Stimulated activated CD4-positive, alpha-beta T cell treated with anti-CD3 and anti-CD28 coated beads, Interleukin-2, amount 100 ng/mL, for 48 hours (primary cell): ENCODE data around the gene SATB2.

Source experiments
- DNase-seq, 2 donors: peaks; one replicate each; pipeline ENCODE4 v3.0.0-alpha.2; 2020

Gene SATB2

DNA sequence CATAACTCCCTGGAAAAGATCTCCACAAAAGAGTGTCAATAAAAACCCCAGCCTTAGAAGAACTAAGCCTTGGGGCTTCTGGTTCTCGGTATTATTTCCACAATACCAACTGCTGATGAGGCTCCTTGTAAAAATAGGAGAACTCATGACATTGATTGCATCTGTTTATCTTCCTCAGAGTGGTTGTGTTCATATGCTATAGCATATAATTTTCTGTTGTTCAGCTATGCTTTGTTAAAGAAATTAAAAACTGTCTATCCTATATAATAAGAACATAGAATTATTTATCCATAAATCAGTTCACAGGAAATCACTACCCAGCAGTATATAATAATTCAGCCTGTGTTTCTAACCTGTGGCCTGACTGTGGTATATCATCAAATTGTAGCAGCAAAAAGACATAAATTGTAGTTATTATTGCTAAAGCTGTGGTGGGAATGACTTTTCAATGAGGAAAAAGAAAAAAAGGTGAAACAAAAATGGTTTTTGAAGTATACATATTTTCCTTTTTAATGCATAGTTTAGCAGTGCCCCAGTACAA lies 68.9 kb downstream of the SATB2 start:
- DNase-seq: no peak

DNA sequence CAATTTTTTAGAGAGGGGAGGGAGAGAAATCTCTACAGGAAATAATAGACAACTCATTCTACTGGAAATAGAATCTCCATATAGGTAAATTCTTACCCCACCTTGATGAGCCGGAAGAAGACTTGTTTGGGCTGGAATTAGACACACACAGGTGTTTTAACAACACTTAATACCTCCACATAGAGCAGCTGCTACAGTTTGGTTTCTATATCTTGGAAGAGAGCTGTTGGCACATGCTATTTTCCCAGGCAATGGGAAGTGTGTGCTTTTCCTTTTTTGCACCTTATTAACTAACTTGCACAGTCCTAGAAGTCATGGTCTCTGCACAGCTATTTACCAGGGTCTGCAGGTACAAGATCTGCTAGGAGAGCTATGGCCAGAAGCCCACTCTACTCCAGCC lies 73.7 kb downstream of the SATB2 start:
- no peak for DNase-seq

DNA sequence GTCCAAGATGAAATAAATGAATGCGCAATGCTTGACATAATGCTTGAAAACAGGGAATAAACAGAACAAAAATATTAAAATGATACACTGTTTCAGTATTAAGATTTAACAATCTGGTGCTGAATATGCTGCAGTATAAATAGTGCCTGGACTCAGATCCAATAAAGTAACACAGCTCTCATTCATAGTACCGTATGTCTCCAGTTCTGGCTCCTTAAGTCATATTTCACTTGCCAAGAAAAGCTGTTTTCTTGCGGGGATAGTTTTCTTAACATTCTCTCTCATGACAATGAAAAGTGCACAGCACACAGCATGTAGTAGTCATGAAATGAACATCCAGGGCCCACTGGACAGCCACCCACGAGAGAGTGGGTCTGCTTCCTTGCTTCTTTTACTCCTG lies 74.7 kb downstream of the SATB2 start:
- DNase-seq: no peak

DNA sequence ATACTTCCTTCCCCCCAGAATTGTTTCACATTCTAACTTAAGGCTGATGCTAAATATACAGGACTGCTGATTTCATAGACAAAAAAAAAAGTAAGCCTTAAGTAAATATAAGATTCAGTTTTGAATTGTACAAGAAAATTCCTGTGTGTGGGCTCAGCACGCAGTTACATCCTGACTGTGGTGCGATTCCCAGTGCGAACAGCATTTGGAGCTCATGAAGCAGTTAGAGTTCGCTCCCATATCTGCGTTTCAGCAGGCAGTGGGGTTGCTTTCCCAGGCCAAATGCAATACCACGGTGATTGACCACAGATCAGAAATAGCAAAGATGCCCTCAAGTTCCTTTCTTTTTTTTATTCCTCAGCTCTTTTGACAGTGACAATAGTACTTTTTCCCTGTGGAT lies 75.6 kb downstream of the SATB2 start:
- no peak for DNase-seq

DNA sequence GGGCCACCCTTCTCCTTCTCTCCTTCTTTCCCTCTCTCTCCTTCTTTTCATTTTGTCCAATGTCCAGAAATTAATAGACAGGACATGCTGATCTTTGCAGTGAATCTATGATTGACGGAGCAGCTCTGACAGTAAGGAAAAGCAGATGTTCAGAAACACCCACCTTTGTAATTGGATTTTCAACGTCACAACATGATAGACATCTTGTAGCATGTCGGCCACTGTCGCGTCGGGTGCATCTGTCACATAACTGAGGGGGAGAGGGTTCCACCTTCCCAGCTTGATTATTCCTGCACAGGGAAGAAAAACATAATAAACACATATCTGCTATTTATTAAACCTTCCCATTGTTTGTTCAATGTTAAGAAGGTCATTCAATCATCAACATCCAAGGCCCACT lies 76.2 kb downstream of the SATB2 start:
- DNase-seq: no peak

DNA sequence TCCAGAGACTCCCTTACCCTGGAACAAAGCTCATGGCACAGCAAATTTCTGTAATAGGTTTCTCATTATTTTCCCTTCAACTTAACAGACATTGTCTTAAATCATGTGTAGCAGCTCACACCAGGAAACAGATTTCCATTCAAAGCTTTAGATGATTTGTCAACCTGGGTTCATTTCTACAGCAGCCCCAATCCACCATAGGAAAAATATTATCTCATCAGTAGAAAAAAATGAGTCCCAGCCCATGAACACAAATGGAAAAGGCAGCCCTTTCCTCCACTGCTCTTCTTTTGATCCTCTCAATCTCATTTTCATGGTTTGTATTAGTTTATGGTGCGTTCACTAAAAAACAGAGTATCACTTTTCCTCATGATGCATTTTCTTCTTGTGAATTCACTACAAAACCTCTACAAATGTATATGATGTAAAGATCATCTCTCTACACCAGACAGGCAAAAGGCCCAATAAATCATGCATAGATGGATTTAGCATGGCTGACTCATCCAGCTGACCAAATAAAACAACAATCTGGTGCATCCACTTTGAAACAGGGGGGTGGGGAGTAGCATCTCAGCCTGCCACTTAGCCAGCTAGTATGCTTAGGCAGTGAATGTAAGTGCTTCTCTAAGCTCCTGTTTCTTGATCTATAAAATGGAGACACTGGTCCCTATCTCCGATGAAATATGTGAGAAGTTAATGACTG lies 78.6 kb downstream of the SATB2 start:
- DNase-seq: no peak

DNA sequence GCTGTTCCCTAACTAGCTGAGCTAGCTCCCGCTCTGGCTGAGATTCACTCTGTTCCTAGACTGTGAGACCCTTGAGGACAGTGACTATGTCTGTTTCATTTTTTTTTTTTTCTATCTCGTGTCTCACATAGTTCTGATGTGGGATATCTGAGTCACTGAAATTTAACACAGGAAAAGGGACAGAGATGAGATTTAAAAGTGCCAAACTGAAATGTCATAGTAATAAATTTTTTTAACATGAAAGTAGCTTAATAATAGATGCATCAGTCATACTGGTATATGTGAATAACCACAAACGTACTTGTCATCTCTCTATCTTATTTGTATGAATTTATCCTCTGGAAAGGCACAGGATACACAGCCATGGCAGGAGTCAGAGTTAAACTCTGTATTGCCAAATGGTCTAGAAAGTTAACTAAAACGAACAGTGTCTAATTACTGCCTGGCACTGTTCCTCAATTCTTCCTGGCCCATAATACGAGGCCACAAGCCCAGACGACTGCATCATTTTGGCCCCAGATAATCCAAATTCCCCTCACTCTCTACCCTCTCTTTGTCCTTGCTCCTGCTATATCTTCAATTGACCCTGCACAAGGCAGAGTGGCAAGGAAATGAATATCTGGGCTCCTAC lies 87.5 kb downstream of the SATB2 start:
- no peak for DNase-seq

DNA sequence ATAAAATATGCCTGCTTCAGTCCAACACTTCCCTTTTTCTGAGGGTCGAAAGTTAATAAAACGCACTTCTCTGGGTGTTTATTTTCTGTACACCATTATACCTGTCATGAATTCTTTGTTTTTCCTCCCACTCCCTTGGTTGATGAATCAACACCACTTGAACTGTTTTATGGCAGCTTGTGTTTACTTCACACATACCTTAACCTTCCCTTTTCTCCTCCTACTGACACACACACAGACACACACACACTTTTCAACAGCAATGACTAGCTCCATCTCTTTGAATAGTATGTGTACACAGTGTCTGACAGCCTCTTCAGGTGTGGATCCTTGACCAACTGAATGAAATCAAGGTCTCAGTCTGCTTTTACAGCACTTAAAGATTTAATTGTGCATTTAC lies 91.3 kb downstream of the SATB2 start:
- DNase-seq: no peak

DNA sequence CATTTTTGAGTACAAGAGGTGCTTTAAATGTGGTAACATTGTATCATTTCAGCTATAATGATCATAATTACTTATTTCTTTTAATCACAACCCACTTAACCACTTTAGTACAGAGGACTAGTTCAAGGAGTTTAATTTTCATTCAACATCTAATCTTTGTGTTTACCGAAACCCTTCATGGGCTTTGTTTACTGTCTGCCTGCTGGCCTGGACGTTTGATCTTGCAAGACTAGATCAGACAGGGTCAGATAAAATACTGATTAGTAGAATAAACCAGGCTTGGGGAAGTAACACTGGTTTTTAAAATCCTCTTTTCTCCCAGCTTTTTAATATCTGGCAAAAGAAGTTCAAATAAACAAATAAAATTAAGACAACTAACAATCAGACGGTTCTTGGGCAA lies 93.6 kb downstream of the SATB2 start:
- DNase-seq: no peak

DNA sequence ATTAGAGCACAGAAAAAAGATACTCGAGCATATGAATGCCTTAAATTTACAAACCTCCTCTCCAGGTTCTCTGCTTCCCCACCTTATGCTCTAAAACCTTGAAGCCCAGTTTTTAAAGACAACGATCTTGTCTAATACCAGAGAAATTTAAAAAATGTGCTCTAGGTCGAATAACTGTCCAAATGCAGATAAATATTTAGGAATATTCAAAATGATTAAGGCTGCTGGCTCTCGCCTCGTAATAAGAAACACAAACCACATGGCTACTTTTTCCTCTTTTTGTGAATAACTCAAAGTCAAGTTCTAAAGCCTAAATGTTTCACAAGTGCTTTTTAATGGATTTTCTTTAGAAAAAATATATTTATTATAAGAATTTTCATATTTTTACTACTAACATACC lies 101.3 kb downstream of the SATB2 start:
- DNase-seq: no peak

DNA sequence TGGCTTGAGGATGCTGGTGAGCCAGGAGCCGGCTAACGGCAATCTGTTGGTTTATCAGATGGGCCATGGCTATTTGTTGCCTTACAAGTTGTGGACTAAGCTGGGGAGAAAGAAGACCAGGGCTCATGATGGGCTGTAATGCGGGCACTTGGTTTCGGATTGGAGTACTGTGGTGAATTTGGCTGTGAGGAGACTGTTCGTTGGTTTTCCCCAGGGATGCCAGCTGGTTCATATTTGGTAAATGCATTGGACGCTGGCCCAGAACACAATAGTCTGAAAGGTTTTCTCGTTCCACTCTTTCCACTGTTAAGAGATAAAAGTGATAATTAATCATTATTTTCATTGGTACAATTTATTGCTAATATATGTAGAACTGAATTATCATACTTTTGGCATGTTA lies 108.9 kb downstream of the SATB2 start:
- DNase-seq: no peak

DNA sequence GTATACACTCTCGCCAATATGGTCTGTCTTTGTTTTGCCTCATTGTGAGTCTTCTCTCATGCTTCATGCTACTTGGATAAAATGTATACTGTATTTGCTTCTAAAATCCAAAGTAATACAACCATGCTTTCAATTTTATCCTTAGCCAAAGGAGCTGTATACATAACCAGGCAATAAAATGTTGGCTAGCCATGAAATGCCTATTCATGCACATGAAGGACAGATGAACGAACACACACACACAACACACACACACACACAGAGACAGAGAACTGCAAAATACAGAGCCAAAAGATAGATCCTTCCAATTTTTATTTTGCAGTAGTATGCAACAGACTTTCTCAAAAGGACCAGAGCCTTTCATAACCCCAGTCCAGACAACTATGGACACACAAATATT lies 113.7 kb downstream of the SATB2 start:
- no peak for DNase-seq

DNA sequence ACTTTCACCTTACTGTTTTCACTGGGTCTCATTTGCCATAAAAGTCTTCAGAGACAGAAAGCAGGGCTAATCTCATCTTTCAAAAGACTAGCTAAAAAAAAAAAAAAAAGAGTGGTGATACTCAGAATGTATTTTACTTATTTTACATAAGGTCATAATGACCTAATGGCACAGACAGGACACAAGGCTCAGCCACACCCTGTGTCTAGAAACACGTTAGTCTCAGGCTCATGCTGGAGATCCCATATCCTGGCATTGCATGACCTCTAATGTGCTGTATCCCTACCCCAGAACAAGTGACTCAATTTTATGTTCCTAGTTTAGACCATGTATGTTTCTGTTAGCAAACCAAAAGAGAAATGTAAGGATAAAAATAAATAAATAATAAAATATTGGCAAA lies 115.4 kb downstream of the SATB2 start:
- no peak for DNase-seq

DNA sequence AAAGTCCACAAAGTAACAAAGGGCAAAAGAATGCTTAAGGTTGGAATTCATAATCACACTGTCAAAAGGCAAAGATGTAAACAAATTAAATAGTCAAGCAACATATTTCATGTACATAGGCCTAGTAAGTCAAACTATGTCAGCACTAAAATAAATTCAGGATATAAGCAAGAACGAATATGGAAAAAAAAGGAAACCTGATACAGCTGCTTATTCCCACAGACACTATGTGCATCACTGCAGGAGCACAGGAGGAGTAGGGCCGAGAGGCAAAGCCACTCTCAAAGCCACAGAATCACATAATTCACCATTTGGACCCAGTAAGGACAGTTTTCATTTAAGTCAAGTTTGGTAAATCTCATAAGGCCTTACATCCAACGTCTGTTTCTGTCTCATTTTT lies 116.6 kb downstream of the SATB2 start:
- no peak for DNase-seq

DNA sequence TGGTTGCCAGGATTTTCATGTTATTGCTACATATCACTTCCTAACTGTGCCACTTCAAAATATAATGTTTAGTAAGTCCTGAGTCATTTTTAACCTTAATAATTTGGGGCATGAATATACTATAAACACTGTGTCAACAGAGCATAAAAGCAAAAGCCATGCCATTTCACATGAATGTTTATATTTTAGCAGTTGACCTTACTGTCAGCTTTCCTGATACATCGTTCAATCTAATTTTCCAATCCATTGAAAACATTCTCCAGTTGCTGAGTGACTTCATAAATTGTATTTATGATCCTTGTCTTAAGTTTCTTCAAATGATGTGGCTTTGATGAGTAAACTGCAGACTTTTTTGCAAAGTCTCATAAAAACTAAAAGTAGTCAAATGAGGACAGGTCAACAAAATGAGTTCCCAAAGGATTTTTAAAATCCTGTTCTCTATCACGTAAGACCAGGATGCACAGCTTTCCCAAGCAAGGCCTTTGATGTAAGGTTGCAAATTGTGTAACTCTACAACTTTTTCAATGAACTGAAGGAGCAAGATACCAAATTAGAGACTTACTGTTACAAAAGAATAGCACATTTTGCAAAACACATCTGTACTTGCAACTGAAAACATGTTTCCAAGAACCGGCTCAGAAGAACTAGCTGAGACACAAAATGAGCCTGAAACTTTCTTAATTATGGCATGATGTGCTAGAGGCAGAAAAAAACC lies 117.7 kb downstream of the SATB2 start:
- no peak for DNase-seq

DNA sequence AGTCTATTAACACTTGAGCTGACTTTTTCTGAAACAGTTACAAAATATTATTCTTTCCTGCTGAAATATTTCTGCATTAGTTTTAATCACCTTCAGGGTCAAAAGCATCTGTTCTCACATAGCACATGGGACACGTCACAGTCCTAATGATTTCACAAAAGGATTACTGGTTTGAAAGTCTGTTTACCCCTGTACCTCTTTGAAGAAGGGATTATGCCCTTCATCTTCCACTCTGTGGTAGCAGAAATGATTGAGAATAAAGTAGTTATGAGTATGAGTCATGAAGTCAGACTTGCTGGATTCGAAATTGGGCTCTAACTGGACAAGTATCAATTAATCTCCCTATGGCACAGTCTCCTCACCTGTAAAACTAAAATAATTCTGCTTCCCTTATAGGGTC lies 121.2 kb downstream of the SATB2 start:
- no peak for DNase-seq

DNA sequence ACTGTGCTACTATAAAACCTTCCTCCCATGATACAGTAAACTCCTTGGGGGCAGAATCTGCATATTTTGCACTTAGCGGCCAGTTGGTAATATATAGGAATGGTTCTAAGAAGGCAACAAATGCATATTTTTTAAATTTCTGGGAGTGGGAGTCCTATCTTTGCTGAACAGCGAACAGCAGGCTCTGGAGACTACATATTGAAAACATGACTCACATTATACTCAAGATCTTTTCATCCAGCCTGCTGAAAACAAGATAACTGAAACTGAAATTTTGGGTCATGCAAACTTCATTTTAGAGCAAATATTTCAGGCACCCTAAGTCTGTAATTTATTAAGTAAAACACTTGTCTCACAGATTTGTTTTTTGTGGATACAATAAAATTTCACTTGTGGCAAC lies 122.2 kb downstream of the SATB2 start:
- no peak for DNase-seq

DNA sequence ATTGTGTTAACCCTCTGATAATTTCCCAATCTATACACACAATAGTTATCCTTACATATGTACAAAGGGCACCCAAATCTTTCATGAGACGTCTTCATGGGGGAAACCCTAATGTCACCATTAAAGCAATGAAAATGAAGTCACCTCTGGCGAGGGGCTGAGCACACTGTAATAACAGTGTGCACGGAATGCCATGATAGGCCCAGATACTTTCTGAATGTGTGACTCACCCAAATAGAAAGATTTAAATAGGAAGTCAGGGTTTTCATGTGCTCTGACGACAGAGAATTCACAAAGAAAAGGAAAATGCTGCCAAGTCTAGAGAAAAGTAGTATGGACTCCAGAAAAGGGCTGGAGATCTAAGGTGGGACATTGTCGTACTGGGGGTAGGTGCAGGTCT lies 128.3 kb downstream of the SATB2 start:
- no peak for DNase-seq

DNA sequence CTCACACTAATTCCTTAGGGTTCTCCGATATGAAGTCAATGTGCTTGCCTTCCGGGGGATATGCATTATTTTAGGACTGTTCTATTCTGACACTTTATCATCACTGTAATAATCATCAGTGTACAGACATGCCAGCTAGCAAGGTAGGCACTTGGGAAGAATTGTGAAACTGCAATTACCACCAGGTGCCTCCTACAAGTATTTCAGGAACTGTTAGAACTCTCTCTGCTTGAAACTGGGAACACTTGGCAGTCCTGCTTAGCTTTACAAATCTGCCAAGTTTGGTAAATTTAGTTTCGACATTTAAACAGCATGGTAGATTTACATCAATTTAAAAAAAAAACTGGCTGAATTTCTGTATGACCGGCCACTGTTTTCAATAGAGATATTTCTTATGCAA lies 128.7 kb downstream of the SATB2 start:
- DNase-seq: no peak

DNA sequence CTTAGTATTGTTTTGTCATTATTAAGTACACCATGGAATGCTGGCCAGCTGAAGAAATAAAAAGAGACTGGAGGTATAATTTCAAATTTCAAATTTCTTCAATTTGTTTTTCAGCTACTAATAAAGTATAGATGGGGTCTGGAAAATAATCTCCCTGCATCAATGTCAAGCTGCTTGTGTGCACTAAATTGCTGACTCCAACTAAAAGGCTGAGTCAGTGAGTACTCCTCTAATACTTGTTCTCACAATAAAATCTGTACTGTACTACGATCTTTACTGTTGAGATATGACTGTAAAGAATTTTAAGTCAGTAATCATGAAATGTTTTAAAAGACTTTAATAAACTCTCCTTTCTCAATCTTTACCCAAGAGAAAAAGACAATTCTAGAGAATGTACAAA lies 131.9 kb downstream of the SATB2 start:
- no peak for DNase-seq

DNA sequence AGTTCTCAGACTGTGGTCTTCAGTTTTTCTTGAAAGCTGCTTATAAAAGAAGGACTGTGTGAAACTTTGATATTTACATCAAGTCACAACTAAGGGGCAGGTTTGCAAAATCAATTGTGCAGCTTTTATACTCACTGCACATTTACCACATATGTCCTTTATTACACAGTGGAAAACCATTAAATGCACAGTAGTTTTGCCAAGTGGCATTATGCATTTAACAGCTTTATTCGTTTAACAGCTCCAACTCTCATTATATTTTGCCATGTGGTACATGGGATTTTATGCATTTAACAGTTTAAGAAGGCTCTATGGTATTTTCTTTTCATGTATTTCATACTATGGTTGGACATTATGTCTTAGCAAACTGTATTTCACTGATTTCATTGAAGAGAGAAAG lies 135.6 kb downstream of the SATB2 start:
- DNase-seq: no peak

DNA sequence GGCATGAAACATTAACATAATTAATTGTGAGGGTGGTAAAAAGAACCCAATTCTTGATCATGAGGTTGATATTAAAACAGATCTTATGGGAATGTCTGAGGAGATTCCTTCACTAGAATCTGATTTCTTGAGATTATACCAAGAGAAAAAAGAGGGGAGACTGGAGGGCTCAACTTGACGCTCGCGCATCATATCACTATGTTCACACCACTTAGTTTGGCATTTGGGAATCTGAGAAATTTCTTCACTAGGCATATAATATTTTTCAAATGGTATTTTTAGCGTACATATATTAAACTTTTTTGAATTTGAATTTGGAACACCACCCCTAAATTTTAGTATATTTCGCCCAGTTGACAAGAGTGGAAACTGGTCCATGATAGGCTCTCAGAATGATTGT lies 140.1 kb downstream of the SATB2 start:
- no peak for DNase-seq

DNA sequence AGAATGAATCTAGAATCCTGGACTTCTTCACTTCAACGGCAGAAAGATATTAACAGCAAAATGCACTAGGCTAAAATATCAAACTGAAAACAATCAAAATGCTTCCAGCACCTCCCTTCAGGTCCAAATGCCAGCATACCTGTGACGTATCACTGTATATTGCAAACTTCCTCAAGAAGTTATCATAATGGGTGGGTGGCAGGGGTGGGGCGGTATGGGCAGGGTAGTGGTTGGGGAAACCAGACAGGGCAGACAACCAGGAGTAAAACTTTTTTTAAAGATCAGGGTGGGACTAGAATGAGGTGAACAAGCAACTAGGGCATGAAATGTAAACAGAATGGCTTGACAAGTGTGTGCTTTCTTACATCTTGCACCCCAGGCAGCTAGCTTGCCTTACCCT lies 140.9 kb downstream of the SATB2 start:
- DNase-seq: no peak
